Stimulated activated naive CD8-positive, alpha-beta T cell treated with anti-CD3 and anti-CD28 coated beads, Interleukin-15, Interleukin-2, amounts not matched to agents 100 U/mL and 50 U/mL, for 24 hours (primary cell): ENCODE measurements around the gene GABARAP.

Source experiments
- ATAC-seq: fragments of 150-1000 bp; cut with Tn5 transposase; one replicate; pipeline ENCODE4 v1.10.0; 2021
- DNase-seq: peaks from one replicate; pipeline ENCODE4 v3.0.0; 2021

GABARAP gene

DNA sequence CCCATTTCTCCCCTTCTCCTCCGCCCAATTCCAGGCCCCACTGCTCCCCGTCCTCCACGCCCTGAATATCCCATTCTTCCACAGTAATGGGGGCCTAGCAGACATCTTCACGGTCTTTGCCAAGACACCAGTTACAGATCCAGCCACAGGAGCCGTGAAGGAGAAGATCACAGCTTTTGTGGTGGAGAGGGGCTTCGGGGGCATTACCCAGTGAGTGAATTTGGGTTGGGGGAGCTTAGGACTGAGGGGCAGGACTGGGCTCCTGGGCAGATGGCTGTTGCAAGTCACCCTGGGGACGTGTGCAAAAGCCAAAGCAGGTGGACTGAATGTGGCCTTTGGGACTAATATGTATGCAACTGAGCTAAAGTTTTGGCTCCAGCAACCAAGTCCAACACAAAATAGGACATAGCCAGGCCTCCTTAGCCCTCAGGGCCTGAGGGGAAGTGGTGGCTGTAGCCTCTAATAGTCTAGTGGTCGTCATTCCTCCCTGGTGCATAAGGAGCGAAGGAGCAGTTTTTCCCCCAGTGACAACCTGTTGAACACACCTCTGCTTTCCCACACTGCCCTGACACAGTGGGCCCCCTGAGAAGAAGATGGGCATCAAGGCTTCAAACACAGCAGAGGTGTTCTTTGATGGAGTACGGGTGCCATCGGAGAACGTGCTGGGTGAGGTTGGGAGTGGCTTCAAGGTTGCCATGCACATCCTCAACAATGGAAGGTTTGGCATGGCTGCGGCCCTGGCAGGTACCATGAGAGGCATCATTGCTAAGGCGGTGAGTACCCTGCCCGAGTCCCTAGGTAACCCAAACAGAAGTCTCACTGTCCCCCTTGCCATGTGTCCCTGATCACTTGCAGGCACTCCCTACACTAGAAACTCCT lies 19.9 kb downstream of the GABARAP start:
- DNase-seq (no peak), ATAC-seq (no peak)

DNA sequence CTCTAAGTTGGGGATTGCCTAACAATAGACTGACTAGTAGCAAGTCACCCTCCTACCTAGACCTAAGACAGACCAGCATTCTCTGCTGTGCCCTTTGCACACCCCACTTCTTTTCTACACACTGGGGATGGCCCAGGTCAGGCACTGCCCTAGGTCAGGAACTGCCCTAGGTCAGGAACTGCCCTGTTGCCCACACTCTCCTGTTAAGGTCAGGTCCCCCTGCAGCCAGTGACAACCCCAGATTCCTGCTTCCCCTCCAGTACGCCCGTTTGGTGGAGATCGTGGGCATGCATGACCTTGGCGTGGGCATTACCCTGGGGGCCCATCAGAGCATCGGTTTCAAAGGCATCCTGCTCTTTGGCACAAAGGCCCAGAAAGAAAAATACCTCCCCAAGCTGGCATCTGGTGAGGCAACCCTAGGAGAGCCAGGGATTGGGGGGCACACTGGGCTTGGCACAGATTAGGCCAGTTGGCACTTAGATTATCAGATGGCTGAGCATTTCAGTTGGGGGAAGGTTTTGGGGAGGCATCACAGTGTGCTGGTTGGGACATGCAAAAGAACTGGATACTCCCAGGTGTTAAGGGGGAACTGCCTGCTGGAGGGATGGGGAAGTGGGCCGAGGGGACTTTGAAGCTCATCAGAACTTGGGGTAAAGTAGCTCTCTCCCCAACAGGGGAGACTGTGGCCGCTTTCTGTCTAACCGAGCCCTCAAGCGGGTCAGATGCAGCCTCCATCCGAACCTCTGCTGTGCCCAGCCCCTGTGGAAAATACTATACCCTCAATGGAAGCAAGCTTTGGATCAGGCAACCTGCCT lies 20.8 kb downstream of the GABARAP start:
- ATAC-seq (no peak), DNase-seq (no peak)

DNA sequence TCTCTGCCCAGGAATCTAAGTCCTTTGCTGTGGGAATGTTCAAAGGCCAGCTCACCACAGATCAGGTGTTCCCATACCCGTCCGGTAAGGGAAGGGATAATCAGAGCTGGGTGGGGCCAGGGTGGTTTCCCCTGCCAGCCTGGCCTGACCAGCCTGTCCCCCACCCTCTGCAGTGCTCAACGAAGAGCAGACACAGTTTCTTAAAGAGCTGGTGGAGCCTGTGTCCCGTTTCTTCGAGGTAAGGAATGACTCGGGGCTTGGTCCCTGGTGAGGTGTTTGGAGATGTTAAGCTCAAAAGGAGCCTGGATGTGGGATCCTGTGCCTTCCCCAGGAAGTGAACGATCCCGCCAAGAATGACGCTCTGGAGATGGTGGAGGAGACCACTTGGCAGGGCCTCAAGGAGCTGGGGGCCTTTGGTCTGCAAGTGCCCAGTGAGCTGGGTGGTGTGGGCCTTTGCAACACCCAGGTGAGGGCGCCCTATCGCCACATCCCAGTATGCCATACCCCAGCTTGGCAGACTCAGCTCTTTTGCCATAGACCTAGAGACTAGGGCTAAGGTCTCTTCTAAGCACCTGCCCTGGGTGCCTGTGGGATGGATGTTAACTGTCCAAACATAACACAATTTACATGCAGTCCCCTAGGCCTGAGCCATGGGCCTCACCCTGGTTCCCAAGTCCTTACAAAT lies 21.5 kb downstream of the GABARAP start:
- DNase-seq (peak; percentile 69), ATAC-seq (peak; percentile 37)

DNA sequence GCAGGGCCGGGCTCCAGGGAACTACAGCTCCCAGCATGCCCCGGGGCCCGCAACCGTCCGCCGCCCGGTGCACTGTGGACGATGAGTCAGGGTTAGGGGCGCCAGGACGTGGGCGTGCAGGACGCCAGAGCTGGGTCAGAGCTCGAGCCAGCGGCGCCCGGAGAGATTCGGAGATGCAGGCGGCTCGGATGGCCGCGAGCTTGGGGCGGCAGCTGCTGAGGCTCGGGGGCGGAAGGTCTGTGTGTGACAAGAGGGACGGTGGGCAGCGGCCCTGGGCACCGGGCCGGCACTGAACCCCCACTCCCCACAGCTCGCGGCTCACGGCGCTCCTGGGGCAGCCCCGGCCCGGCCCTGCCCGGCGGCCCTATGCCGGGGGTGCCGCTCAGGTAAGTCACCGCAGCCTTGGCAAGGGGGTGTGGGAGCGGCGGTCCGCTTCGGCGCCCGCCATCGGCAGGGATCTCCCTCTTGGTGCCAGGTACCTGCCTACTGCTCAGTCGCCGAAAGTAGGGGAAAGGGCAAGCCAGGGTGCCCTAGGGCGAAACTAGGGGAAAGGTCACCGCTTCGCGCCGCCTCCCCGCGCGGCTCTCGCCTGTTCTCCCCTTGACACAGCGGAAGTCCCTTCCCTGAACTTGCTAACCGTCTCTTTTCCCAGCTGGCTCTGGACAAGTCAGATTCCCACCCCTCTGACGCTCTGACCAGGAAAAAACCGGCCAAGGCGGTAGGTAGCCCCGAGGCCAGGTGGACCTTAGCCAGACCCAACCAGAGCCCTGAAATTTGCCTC lies 22.2 kb downstream of the GABARAP start, which contains the start of the genes ACADVL and DLG4:
Gene ACADVL, plus strand, starts transcription at position 127 of the 781 bp plus-strand sequence. Its CDS starts 47 bp downstream, at position 174.
Gene DLG4, minus strand, starts transcription at position 25 of the 781 bp plus-strand sequence.
- DNase-seq: peak; percentile 90
- ATAC-seq: peak; percentile 80

DNA sequence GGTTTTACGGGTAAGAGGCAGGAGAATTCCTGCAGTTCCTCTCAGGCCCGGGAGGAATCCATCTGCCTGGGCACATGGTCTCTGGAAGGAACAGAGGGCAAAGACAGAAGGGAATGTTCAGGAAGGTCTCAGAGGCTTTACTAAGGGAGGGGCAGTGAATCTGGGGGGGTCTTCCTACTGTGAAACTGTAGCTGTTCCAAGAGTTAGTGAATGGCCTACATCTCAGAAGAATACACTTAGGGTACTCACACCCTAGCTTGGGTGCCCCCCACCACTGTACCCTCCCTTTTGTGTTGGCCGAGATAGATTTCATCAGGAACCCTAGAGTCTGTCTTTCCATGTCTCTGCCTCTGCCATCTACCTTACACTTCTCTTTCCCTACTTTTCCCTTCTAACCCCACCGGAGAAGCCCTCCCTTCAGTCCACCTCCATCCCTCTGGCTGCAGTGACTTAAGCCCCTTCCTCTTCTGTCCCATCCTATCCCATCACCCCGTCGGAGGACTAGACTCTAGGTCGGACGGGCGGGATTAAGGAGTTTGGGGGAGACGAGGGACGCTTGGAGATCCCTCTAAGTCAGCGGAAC lies 22.9 kb downstream of the GABARAP start:
- DNase-seq (no peak), ATAC-seq (no peak)

DNA sequence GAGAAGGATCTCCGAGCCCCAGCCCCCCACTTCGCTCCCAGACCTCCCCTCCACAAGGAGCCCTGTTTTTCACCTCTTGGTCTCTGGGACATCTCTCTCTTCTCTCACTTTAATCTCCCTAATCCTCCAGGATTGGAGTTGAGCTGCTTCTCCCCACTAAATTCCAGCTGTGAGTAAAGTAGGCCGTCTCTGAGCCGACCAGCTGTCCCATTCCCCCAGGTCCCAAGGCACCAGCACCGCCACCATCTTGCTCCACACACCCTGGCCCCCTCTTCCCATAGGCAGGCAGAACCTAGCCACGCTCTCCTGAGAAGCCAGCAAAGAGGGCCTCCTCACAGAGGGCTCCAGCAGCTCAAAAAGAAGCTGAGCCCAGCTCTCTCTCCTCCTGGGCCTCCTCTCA lies 23.5 kb downstream of the GABARAP start:
- DNase-seq: no peak
- ATAC-seq: no peak

DNA sequence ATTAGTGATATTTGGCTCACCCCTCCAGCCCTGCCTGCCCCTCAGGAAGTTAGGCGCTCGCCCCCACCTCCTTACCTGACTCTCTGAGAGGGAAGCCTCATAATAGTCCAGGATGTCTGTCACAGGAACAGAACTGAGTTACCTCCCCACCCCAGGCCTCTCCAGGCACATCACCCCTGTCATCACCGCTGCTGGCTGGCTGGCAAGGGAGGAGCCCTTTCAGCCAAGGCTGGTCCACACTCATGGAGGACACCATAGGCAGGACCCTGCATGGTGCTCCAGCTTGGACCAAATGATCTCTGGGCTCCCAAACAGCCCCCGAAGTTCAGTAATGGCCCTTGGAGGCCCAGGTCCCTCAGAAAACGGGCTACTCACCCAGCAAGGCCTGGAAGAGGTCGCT lies 24.1 kb downstream of the GABARAP start:
- DNase-seq (no peak), ATAC-seq (no peak)

DNA sequence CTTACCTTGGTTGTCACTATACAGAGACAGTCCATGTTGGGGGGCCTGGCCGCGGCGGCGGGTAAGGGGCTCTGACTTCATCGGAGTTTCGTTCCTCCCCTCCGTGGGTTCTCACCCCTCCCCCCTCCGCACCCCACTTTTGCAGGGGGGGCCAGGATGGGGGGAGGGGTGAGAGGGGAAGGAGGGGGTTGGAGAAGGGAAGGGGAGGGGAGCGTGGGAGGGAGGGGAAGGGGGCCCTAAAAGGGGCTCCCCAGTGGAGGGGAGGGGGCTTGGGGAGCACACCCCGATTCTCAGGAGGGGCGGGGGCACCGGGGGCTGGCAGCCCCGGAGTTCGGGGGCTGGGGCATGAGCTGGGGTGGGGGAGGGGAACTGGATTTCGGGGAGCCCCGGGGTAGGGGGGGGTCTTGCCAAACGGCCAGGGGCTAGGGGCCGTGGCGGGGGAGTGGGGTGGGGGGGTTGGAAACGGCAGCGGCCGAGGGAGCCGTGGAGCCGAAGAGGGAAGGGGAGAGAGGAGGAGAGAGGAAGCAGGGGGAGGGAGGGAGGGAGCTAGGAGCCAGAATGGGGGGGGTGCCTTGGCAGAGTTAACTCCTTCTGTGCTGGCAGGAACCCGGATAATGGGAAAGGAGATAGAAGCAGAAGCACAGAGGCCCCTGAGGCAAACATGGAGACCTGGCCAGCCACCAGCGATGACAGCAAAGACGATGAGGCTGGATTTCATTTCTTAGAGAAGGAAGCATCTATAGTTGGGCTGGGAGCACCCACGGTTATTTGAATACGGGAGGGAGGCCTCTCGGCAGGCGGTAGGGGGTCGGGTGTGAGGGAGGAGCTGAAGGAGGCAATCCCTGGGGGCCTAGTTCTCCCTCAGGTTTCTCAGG lies 24.9 kb downstream of the GABARAP start:
- ATAC-seq (no peak), DNase-seq (peak; percentile 35)

DNA sequence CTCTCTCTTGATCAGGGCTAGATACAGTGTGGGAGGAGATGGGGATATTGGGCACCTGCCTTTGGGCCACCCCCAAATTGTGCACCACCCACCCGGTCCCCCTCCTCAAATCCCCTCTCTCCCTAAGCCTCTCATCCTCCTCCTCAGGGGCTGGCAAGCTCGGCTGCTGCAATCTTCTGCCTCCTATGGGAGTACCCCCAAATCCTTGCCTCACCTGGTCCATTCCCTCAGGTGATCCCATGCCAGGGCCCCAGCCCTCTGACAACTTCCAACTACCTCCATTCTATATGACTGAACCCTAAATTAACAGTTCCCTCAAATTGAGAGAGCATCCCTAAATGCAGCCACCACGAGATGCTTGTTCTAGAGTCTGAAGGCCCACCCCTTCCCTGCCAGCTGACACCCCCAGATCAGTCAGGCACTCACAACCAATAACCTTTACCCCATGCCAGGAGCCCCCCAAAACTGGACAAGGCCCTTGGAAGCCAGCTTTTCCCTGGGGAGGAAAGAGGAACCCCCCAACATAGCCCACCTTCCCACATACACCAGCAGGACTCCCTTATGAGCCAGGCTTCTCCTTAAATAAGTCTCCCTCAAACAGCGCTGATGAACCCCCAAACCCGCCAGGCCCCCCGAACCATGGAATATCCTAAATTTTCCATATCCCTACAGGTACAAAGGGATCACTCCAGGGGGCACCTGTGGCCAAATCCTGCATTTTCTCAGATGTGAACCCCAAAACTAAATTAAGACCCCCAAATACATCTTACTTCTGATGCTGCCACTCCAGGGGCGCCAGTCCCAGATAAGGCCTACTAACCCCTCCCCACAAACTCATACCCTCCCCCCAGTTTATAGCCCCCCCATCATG lies 25.8 kb downstream of the GABARAP start:
- DNase-seq: no peak

DNA sequence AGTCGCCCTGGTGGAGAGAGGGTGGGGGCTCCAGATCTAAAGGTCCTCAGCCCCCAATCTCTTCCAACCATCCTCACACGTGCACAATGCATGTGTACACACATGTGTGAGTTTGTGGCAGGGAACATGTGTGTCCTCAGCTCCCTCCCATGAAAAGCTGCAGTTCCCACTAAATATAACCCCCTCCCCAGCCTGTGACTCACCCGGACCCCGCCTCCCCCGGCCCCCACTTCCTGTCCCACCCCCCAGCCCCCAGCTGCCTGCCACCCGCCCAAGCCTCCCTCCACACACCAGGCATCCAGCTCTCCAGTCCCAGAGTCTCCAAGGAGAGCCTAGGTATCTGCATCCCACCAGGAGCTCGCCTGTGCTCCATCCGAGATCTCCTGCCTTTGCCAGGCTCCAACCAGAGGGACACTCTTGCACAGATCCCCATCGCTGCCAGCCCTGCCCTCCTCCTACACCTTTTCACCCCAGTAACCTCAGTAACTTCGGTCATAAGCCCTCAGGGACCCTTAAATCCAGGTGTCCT lies 26.5 kb downstream of the GABARAP start:
- ATAC-seq: no peak
- DNase-seq: no peak

More for the DNA sequence above, 25.8 kb downstream of the GABARAP start:
- ATAC-seq: no peak

DNA sequence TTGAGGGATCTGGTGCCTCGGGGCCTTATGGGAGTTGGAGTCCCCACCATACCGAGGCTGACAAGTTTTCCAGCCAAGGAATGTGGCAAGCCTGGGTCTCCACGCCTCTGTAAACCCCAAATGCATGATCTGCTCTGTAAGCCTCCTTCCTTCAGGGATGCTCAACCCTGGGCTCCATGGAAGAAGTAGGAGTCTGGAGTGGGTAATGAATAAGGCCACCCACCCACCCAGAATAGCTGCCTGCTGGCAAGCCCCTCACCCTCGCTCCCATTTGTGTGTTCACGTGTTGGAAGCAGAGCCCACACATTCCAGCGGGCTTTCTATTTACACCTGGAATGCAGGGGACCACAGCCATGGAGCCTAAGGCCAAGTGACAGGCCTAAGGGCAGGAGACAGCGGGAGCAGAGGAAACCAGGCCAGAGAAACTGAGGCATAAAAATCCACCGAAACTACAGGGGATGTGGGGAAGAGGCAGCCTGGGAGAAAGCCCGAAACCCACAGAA lies 27.1 kb downstream of the GABARAP start:
- no peak for ATAC-seq
- DNase-seq: no peak

DNA sequence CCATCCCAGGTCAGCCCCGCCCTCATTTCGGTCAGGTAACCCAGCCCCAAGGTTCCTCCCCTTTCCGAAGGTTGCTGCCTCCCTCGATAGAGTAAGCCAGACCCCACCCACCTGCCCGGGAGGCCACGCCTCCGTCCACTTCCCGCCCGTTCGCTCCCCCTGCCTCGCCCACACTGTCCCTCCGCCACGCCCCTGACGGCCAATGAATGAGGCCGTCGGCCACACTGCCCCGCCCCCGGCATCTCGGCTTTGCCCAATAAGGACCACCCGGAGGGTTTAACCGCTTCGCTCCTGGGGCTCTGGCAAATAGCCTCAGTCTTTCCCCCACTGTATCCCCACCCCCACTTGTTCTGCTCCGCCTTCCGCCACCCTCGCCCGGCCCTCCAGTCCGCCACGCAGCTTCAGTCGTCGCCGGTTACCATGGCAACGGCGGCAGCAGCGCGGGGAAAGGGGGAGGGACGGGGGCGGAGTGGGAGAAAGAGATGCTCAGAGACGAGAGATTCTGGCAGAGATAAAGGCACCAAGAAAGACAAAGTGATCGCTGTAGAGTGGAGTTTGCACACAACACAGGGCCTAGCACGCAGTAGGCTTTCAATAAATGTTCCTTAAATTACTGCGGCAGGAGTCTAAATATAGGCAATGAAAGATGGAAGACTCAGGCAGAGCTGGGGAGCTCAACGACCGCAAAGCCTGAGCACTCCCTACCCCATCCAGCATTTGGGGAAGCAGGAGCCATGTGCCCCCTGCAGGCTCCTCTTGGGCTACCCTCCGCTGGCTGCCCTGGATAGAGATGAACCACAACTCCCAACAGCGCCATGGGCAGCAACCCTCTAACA lies 27.7 kb downstream of the GABARAP start:
- peak; percentile 86 for ATAC-seq
- DNase-seq: peak; percentile 100

DNA sequence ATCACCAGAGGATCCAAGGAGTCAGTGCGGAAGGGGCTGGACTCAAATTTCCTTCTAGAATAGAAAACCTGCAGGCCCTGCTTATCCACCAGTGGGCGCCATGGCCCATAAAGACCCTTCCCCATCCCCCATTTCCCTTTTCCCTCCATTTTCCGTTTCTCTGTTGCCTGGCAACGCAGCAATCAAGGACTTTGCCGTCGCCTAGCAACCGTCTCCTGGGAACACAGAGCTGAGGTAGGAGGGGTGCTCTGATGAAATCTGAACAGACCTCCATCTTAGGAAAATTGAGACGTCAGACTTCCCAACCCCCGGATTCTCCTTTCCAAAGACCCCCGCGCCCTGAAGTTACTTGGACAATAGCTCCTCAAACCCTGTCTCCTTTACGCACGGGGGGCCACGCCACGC lies 28.4 kb downstream of the GABARAP start:
- ATAC-seq: peak; percentile 0

DNA sequence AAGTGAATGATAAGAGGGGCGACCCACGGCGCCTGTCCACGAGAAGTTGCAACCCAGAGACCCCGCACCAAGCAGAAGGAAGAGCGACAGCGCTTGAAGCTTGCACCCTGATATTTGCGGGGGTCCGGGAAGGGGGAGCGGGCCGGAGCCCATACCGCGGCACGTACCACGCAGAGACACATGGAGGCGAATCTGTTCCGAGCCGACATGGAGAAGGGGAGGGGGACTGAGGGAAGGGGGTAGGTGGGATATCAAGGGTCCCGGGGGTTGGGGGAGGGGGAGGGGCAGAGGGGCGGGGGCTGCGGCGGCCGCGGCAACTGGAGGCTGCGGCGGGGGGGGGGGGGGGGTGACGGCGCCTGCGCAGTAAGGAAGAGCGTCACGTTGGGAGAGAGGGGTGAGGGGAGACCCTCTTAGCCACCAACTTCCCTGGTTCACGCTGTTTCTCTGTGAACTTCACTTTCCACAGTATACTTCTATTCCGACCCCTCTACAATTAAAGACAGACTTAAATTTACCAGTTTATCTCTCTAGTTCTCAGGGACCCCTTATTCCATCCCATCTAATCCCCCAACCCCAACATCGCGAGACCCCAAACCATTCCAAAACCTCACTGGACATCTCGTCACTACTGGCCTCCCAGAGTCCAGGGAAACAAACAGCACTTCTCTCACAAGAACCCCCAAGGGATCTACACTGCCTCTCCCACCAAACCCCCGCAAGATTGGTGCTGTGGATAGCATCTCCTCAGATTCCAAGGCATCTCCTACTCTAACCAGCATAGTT lies 30.6 kb downstream of the GABARAP start:
- DNase-seq (no peak), ATAC-seq (no peak)

More for the DNA sequence above, 28.4 kb downstream of the GABARAP start:
- no peak for DNase-seq

DNA sequence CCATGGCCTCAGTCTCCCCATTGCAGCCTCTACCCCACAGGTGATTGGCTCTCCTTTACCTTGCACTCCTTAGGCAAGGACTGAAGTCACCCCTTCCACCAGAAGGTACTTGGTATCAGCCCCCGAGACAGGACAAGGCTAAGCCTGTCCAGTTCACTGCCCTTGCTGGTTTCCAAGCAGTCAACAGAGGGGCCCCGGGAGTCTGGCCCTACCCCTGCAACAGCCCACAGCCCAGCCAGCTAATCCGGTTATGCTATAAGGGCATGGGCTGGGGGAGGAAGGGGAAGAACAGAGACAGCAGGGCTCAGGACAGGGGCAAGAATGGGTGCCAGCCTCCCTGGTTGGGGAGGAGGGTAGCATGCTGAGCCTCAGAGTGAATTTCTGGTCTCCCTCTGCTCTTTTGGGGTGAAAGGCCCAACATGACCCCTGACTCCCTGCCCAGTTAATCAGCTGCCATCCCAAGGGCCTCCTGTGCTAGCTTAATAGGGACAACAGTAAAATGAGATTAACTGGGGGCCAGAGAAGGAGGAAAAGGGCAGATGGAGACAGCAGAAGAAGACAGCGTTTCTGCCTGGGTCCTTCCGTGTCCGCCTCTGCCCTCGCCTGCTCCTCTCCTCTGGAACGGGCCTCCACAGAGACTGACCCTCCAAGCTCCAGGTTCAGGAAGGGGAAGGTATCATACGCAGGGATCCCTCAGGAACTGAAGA lies 33.3 kb downstream of the GABARAP start:
- ATAC-seq: no peak
- DNase-seq: no peak

DNA sequence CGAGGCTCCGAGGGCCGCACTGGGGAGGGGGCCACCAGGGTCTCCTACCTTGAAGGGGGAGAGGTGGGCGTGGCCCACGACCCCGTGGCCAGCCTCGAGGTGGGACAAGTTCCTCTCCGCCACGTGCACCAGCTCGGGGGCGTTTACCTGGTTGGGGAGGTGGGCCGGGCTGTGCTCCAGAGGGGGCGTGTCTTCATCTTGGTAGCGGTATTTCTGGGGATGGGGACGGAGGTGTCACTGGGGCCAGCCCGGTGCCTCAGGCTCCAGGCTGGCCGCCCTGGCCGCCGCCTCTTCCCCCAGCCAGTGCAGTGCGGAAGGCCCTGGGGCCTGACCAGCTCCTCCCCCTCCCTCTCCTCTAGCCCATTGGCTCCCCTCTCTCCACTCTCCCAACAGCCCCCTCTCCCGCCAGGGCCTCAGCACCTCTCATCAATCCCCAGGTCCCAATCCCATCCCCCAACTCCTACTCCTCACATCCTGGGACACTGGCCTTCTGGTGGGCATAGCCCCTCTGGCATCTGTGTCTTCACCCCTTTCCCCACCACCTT lies 34.1 kb downstream of the GABARAP start:
- no peak for DNase-seq
- ATAC-seq: no peak
